GM21723 (cell line): ENCODE results near the gene QDPR.

Experiments
- ATAC-seq: cut with Tn5 transposase; IDR thresholded peaks from one replicate; pipeline ENCODE4 v1.9.1; 2021; ENCODE audit warnings: mild to moderate bottlenecking, moderate library complexity; ENCODE audit not compliant: unreplicated experiment

Gene QDPR

GRCh38 chr4:17436750-17437090, 75.2 kb downstream of the QDPR start:
- no peak for ATAC-seq
